ENCODE data around the gene CBY2. TPM values are rescaled to one million over a fixed set of nuclear protein-coding genes. Genes with fewer than 3 reads are reported as not detected.

Gene CBY2
- total RNA-seq, 1 experiment from 2014 or later: not detected

DNA sequence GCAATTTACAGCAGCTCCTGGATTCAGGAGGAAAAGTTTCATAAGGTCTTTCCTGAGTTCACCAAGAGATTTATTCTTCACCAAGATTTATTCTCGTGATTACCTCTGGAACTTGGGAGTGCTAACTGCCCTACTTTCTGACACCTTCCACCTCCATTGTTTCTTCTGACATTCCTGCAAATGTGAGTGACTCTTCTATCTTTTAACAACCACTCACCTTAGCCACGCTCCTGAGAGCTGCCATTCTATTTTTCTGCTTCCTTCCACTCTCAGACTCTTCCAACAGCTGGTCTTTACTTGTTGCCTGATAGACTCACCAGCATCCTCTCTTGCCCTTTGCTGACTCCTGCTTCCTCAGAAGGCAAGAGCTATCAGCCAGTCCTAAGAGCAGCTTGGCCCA, 11.5 kb upstream of the CBY2 start:
- no CpG with 5 or more reads among the region's 2 CpGs for WGBS (ENCODE audit: extremely low coverage, insufficient read length, low lambda C conversion rate)
- no peaks in the 10 kb centered on the region; the same call in 1 of the 2 replicates for H3K27me3 Mint-ChIP-seq (ENCODE audit: low read depth)
- no peak for TF ChIP-seq CTCF (conservative IDR thresholded peaks at IDR 0.05)

More for the DNA sequence above, 11.5 kb upstream of the CBY2 start:
- no peak for DNase-seq
- Histone ChIP-seq H3K9ac (ENCODE audit: extremely low read depth, insufficient read length, low read length) (no peak overlapping the region), H2BK20ac (ENCODE audit: low read depth, low read length, poor library complexity, severe bottlenecking) (no peak overlapping the region), H3K4me2 (ENCODE audit: insufficient read depth, insufficient read length, low read length) (no peak overlapping the region), H2BK15ac (ENCODE audit: low read depth, low read length) (no peak overlapping the region), H3K14ac (ENCODE audit: insufficient read depth, low read length) (no peak overlapping the region), H3K18ac (ENCODE audit: insufficient read length, low read depth, low read length) (no peak overlapping the region), H3K4ac (ENCODE audit: low read depth, low read length) (no peak overlapping the region), H2AFZ (ENCODE audit: low read length) (no peak overlapping the region), H4K20me1 (ENCODE audit: control insufficient read depth, insufficient read depth, insufficient read length) (no peaks in the 10 kb centered on the region), H3K56ac (ENCODE audit: insufficient read length, low read depth, low read length) (no peak overlapping the region), H3K27ac (ENCODE audit: insufficient read length, low read depth, low read length) (no peak overlapping the region), H3K27me3 (ENCODE audit: insufficient read depth, low read length) (no peaks in the 10 kb centered on the region), H4K91ac (ENCODE audit: insufficient read length, low read depth, low read length) (no peak overlapping the region), H2AK5ac (ENCODE audit: insufficient read length, low read length) (no peak overlapping the region), H3K79me2 (ENCODE audit: insufficient read depth, low read length) (no peaks in the 10 kb centered on the region), H3K4me1 (ENCODE audit: insufficient read depth, low read length) (no peaks in the 10 kb centered on the region), H2BK120ac (ENCODE audit: low read depth, low read length, poor library complexity, severe bottlenecking) (no peak overlapping the region), H3T11ph (ENCODE audit: low read length) (no peak overlapping the region), H3K9me3 (ENCODE audit: control insufficient read depth, low read depth, low read length) (no peaks in the 10 kb centered on the region), H2BK12ac (ENCODE audit: insufficient read length, low read depth, low read length) (no peak overlapping the region), H3K23me2 (ENCODE audit: insufficient read length, low read depth, low read length, poor library complexity, severe bottlenecking) (no peaks in the 10 kb centered on the region), H2BK5ac (ENCODE audit: insufficient read length, low read length) (no peak overlapping the region), H3K23ac (ENCODE audit: insufficient read length, low read depth, low read length) (no peak overlapping the region), H3K79me1 (ENCODE audit: insufficient read depth, low read depth, low read length, poor library complexity, severe bottlenecking) (no peaks in the 10 kb centered on the region), H4K8ac (replicated peaks; ENCODE audit: insufficient read length, low read depth, low read length) (no peak overlapping the region), H4K5ac (ENCODE audit: insufficient read length, low read depth, low read length) (no peak overlapping the region)
- peaks cover 0 to 4% of the 10 kb centered on the region in 2 experiments; a peak in 1 of 4 replicates for H3K4me1 Mint-ChIP-seq
- H3K36me3 Mint-ChIP-seq (ENCODE audit: insufficient read depth in 1 of 3, low read depth in 3 of 3): peaks cover 0 to 8% (median 0%) of the 10 kb centered on the region in 3 experiments; a peak in 1 of 7 replicates
- H3K9me3 Mint-ChIP-seq: peaks cover 5 to 10% of the 10 kb centered on the region in 2 experiments; a peak in 4 of 5 replicates
- no peak overlapping the region for H3K4me3 Mint-ChIP-seq
- no peak overlapping the region for H3K27ac Mint-ChIP-seq
